NCI-H2081 treated with DMSO at 0.1 percent for 48 hours (cell line): ENCODE results near the gene CNTFR.

ENCODE experiments used
- DNase-seq: peaks from one replicate; lab custom pipeline; 2025; lab: John Stamatoyannopoulos, UW

Gene CNTFR

DNA sequence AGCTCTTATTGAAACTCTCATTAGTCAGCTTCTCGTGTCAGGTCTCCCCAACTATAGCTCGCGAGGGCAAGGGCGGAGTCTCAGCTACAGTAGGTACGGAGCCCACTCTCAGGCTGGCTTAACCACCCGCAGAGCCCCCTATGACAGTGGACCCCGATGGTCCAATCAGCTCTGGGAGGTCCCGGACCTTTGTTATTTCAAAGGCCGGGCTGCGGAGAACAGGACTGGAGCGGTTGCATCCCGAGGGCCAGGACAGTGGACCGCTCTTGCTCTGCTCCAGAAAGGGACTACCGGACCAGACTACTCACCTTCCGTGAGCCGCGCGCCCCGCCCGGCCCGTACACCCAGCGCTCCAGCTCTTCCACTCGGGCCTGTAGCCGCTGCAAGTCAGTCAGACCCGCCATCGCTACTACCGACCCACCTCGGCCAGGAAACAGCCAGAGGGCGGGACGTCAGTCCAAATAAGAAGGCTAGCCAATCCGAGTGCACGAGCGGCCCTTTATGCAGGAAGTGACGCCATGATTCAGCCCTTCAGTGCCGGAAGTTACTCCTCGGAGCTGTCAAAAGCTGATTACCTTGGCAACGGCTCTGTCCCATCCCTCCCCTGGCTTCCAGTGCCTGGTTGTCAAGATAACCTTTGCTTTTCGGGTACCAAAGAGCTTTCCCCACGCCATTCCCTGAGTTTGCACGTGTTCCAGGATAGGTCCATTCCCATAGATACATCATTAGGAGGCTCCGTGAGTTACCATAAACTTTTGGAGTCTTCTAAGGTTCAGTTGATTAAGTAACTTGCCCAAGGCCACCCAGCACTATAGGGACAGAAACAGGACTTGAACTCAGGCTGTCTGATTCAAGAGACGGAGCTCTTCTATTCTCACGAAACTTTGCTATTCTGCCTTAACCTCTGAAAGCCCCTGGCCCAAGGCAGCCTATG, 30.8 kb upstream of the CNTFR start, which contains the start of gene DCTN3:
Gene DCTN3 (minus strand): TSS at position 435 of the 934 bp plus-strand sequence. CDS start 31 bp downstream, at position 404.
- peak; percentile 95 for DNase-seq

DNA sequence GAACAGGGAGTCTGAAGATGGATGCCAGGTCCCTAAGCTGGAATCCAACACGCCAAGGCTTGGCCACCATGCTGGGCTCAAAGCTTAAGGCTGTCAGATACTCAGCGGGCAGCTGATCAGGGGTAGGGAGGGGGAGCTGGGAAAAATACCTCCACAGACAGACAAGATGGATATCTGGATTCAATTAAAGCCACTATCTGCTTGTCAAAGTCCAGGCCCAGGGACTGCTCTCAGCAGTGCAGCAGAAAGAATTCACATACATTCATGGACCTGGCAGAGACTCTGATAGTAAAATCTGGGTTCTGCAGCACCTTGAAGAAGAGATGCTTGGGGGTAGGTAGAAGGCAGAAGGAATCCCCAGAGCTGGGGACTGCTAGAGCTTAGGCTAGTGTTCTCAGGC, 25.6 kb upstream of the CNTFR start:
- no peak for DNase-seq

DNA sequence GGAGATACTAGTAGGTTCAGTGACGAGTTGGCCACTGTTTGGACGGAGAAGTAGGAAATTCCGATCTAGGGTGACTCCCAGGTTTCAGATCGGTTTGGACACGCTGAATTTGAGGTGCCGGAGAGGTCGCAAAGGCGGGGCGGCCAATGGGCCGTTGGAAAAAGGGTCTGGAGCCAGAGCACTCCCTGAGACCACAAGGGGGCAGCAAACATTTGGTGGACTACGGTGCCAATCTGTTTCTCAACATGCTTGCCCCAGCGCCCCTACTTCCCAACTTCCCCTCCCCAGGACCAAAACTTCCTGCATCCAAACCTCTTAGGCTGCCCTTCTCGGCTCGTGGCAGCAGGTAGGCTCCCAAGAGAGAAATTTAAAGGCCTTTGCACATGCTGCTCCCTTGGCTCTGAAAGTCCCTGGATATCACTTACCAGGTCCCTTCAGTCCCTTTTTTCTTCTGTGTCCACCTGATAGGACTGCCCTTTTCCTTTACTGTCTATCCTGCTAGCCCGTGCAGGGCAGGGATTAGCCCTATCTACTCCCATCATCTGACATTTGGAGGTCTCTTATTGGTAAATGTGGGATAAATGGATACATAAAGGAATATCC, 23.4 kb upstream of the CNTFR start:
- peak; percentile 22 for DNase-seq

DNA sequence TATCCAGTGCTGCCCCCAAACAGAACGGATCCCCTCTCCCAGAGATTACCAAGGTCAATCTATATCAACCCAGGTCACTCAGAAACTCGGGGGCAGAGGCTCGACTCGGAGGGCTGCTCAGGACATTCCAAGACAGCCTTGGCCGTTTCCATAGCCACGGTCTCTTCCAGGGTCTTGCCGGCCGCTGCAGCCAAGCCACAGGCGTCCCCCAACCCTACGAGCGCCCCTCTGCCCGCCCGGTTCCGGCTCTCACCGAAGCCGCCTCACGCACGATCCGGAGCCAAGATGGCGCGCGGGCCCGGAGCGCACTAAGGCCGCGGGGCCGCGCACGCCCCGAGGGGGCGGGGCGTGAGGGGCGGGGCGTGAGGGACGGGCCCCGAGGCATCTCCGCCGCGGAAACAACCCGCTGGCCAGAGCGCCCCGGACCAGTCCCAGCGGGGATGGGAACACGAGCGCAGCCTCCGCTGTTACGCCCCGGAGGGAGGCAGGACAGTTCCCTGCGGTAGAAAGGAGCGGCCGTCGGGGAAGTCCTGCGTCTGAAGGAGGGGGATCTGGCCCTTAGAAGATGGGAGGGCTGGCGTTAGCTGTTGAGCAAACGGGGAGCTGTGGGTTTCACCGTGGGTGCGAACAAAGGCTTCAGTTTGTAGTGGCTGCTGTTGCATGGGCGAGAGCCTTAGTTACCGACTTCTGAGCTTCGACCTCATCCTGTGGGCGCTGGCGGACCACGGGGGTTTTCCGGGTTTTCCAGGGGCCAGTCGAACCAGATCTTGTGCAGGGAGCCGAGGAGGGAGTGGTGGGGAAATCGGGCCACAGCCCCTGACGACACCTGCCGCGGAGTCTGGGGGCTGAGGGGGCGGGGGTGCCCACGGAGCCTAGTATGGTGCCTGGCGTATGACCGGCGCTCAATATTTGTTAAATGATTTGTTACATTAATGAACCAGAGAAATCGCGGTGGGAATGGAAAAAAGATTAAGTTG, 22.6 kb upstream of the CNTFR start, which contains the start of gene RPP25L:
Gene RPP25L (minus strand): TSS at position 287 of the 977 bp plus-strand sequence. CDS start 801 bp downstream, outside the sequence.
- DNase-seq: peak; percentile 25

DNA sequence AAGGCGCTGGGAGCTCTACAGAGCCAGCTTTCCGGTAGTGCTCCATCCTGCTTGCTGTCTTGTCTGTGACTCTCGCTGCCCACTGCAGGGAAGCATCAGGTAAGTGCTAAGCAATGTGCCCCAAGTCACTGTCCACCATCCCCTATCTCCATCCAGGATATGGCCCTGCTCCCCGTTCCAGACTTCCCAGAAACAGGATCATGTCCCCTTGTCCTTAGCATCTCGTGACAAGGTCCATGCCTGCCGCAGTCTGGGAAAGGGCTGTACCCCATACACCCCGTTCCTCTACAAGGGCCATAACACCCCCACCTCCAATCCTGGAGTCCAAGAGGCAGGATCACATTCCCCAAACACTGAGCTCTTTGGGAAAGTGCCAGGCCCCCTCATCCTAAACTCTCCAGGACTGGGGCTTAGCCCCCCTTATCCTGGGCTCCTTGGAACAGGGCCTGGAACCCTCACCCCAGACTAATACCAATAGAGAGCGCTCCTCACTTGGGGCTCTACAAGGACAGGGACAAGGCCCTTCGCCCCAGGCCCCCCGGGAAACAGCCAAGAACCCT, 21.8 kb upstream of the CNTFR start:
- no peak for DNase-seq

DNA sequence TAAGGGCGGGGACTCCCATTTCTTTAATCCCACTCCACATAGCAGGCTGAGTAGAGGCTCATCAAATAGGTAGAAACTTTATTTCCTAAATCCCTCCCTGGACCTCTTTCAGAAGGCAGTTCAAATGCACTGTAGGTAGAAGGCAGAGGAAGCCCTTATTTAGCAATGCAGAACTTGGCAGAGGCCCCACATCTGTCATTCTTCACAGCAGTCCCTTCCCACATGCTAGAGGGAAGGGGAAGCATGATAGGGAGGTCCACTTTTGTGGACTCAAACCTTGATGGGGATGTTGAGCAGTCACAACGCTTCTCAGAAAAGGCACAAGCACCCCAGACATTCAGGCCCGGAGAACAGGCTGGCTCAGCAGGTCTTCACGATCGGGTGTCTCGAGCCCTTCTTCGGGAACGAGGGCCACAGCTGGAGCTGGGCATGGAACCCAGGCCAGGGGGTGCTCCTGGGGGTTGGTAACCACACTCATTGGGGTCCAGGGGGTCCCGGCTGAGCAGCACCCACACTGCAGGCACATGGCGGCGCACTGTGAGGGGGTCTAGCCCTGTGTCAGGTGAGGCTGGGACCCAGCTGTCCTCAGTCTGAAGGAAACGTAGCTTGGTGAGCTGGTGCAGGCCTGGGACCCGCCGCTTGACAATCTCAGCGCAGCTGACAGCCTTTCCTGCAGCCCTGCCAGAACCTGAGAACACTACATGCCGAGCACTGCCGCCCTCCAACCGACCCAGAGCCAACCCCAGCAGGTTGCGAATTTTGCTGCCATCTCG, 21.1 kb upstream of the CNTFR start:
- no peak for DNase-seq

DNA sequence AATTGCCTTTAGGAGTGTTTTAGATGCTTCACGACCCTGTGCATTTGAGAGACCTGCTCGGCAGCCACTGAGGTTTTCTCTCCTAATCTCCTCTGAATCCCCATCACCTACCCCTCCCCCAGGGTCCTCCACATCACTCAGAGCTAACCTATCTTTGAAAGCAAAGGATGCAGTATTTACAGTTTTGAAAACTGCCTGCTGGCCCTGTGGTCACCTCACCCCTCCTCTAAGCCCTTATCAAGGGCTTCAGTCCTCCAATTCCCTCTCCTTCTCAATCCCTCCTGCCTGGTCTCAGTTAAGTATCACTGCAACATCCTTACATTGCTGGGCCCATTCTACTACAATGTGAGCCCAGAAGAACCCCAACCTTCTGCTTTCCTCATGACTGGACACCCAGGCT, 17.8 kb upstream of the CNTFR start:
- DNase-seq: no peak

DNA sequence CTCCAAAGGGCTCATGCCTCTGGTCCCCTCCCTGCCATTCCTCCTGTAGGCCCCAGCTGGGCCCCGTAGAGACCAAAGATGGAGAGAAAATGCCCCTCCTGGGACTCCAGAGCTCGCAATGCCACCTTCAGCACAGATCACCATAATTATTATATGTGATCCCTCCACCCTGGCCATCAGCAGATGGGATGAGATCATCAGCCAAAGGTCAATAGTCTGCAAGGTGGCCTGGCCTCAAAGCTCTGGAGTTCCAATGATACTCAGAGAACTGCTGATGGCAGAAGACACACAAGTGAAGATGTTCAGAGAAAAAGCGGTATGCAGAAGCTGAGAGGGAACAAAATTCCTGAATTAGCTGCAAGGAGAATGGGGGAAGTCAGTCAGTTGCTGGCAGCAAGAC, 17.4 kb upstream of the CNTFR start:
- no peak for DNase-seq

DNA sequence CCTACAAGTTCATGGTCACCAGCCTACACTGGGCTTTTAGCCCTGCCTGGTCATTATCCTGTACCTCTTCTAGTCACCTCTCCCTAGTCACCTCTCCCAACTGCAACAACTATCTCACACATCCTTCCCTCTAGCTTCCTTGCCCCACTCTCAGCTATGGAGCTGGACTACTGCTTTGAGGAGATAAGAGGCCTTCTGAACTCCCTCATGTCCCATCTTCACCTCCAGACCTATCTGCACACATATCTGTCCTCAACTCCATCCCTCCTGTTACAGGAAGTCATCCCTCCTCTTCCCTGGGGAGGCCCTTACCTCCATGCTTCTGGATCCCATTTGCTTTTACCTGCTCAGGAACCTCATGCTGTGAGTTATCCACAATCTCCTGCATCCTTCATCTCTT, 16.7 kb upstream of the CNTFR start:
- no peak for DNase-seq

DNA sequence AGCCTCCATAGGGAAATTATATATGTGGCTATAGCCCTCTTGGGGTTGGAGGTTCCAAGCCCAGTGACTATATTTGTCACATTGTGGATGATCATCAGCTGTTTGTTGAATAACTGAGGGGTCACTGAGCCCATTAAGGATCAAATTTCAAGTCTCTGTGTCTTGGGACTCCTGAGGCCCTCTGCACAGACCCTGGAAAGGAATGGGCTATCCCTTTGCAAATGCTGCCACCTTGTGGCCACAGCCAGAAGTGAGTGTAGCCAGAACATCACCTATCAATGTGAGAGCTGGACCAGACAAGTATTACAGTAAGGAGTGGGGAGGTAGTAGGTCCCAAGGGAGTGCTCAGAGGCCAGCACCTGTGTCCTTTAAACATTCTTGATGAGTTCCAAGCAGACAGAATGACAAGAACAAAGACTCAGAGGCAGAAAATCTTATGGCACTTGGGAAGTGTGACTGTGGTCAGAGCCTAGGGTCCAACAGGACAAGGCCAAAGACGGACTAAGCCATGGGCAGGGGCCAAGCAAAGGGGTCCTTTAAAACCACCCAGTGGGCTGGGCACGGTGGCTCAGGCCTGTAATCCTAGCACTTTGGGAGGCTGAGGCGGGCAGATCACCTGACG, 14.2 kb upstream of the CNTFR start:
- DNase-seq: peak; percentile 23

DNA sequence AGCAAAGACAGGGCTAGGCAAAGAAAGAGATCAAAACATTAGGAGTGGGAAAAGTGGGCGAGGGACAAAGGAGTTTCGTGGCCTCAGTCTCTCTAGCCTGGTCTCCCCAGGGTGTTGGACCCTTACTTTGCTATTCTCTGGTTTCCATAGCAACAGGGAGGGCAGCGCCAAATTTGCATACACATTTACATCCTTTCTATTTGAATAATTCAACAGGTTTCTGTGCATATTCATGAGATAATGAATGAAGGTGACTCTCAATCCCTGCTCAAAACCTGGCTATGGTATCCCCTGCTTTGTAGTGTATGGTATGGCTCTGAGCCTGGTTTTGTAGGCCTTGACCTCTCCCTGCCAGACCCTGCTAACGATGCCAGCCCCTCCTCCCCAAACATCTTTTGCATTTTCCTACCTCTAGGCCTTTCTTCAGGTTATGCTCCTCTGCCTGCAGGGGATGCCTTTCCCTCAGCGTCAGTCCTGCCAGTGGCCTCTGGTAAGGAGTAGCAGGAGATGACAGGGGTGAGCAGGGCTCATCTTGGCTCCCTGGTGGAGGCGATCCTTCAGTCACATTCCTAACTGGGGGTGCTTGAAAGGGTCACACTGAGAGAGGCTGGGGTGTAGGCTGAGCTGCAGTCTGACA, 12.5 kb upstream of the CNTFR start:
- no peak for DNase-seq

DNA sequence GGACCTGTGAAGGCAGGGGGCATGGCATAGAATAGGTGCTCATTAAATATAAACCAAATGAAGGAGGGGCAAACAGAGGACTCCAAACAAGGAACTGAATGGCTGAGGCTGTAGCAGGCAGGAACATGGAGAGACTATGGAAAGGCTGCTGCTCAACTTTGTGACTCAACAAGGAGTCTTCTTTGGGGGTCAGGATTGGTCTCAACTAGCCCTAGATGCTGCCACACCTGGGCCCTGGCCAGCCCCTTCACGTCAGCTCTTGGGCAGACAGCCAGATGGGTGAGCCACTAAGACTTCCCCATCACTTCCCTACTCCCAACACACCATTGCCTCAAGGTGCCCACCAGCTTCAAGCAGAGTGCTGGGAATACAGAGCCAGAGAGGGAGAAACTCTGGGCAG, 11.4 kb upstream of the CNTFR start:
- no peak for DNase-seq

DNA sequence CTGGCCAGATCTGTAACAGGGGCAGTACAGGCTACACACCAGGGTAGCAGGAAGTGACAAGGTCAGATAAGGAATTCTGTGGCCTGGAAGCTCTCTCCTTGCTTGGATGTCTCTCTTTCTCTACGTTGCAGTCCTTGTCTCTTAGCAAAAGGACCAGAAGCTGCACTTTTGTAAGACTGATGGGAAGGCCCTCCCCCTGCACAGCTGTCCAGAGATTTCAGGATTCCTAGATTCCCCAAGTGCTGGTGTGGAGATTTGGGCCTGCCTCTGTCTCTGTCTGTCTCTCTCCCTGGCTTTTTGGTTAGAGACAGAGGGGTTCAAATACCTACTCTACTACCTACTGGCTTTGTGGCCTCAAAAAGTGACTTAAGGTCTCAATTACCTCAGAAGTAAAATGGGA, 10.0 kb upstream of the CNTFR start:
- no peak for DNase-seq

DNA sequence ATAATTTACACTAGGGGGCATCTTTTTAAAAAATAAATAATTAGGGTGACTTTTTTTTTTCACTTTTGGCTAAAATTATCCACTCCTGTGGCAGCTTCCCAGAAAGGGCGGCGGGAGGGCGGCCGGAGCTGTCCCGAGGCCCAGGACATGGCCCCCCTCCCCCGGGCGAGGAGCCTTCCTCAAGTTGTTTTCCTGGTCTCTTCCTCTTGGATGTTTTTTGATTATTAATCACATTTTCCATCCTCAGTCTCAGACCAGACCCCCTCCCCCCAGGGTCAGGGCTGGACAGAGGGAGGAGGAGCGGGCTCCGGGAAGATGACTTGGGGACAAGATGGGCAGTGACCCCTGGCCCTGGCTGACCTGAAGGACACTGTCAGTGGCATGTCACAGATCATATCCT, 4.7 kb upstream of the CNTFR start:
- DNase-seq: no peak

DNA sequence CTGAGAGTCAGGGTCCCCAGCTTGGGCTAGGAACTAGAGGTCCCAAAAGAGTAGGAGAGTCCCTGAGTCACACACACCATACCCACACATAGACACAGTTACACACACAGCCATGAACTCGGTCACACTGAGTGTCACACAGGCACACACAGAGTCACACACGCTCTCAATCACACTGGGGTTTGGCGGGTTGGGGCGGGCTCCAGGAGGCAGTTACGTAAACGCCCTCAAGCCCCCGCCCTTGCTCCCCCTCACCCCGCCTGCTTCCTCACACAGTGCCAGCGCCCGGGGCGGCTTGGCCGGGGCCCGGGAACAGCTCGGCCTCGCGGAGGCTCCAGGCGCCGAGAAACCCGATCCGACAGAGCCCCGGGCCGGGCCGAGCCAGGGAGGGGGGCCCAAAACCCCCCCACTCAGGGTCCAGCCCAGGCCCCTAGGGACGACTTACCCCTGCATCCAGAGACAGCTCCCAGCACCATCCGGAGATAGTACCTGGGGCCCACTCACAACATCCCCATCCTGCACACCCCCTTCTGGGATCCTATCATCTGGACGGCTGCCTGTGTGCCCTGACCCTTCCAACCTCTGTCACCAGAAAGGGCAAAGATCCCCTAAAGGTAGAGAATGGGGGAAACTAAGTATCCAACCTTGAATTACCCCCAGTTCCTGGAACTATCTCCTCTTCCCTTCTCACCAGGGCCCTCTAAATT, 3.5 kb upstream of the CNTFR start:
- DNase-seq: no peak

DNA sequence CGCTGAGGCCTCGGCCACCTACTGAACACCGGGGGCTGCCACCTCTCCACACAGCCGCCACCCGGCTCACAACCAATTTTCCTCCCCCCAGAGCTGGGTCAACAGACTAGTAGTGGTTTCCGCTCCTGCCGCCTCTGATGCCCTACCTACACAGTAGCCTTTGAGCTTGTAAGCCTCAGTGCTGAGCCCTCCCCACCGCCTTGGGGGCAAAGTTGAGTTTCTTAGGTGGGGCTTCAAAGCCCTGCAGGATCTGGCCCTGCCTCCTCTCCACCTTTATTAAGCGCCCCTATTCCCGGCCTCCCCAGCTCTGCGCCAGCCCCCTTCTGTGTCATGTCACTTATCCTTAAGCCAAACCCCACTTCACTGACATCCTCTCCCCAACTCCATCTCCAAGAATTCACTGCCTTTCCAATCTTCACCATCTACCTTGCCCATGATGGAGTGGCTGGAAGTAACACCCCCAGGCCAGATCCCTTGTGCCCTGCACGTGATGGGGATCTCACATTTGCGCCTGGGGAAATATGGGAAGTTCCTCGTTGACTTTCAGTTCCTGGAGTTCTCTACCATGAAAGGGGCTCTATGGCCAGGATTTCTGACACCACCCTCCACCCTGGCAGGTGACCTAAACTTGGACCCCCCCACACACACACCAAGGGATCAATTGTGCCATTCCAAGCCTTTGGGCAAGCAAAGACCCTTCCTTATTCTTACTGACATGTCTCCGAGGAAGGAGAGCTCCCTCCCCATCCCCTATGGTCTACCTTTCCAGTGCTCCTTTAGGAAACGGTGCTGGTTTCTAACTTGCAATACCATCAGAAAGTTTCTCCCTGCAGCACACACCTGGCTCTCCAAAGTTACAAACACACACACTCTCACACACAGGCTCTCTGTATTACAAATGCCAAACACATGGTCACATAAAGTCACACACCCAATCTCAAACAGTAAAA, 2.7 kb upstream of the CNTFR start:
- DNase-seq: no peak

DNA sequence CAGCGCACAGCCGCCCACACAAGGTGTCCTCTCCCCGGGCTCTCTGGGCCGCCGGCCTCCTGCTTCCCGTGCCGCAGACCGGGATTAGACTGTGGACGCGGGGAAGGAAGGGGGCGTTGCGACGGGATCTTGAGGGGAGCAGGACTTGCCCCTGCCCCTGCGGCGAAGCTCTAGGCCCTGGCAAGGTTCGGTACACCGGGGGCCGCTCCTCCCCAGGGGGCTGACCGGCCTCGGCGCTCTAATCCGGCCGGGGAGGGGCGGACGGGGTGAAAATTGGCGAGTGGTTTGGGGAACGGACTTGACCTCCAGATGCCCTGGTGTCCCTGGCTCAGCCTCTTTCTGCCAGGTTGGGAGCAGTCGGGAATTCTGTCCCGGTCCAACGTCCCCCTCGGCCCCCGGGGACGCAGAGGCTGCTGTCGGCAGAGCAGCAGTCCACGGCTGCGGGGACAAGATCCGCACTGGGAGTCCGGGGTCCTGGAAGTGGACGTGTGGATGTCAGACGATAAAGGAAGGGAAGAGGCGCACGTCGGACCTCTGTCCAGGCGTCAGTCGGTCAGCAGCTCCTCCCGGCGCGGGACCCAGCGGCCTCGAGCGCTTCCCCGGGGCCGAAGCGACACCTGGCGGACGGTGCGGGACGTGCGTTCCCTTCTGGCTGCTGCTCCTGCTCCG, 1.9 kb upstream of the CNTFR start:
- DNase-seq: no peak
